GM12878 (cell line): ENCODE data around the gene MBTPS2. TPM values are rescaled to one million over a fixed set of nuclear protein-coding genes. Genes with fewer than 3 reads are reported as not detected.

Experiments used
- ATAC-seq: fragments of 200-7000 bp; cut with Tn5 transposase; 3 replicates; pipeline ENCODE4 v1.9.1; 2020; ENCODE audit warnings: mild to moderate bottlenecking, moderate library complexity
- BruUV-seq: library from RNA; stranded (reverse); fragments of 400-500 nt; replicated peaks from 2 replicates; lab custom pipeline; 2021; lab: Mats Ljungman, UMichigan
- CTCF ChIA-PET: fragments of 300-600 bp; sonication (Branson Sonifier 250); formaldehyde crosslinking; extraction: SDS; loops from one replicate; lab custom pipeline; 2021; ENCODE audit warnings: inconsistent platforms; lab: Yijun Ruan, JAX
- POLR2A ChIA-PET: fragments of 350-600 bp; formaldehyde crosslinking; extraction: SDS; loops from one replicate; lab custom pipeline; 2021; ENCODE audit warnings: inconsistent platforms; lab: Charles Lee
- RAD21 ChIA-PET: fragments of 300-600 bp; sonication (Branson Sonifier 250); formaldehyde crosslinking; loops from one replicate; lab custom pipeline; 2023; ENCODE audit warnings: antibody characterized with exemption; ENCODE audit not compliant: unreplicated experiment; lab: Charles Lee
- SMC1A ChIA-PET: fragments of 300-600 bp; sonication (Branson Sonifier 250); formaldehyde crosslinking; loops from one replicate; lab custom pipeline; 2023; ENCODE audit not compliant: unreplicated experiment, uncharacterized antibody; lab: Charles Lee
- DNase-seq: peaks from one replicate; pipeline ENCODE4 v3.0.0-alpha.2; 2011; ENCODE audit warnings: low read depth, low spot score
- FAIRE-seq: peaks from 3 replicates; lab custom pipeline; 2011; peaks lifted over from hg19 to GRCh38; lab: Jason Lieb, UNC
- H2AFZ ChIP-seq: 2 replicates; pipeline ENCODE4 v1.6.0; 2011; ENCODE audit warnings: low read depth, low read length, control low read depth; ENCODE audit not compliant: control insufficient read depth
- H3K27ac ChIP-seq: 2 replicates; pipeline ENCODE4 v1.5.1; 2011; ENCODE audit warnings: control low read depth; ENCODE audit not compliant: control insufficient read depth, insufficient read depth
- H3K27me3 ChIP-seq, 2 experiments: replicated peaks in 1 of 2; 2 replicates each; pipeline versions ENCODE4 v1.6.0 to v1.6.1; 2011; ENCODE audit warnings: low read length in 1 of 2; ENCODE audit not compliant: control insufficient read depth in 2 of 2, insufficient read depth in 2 of 2
- H3K36me3 ChIP-seq, 2 experiments: 2 replicates each; pipeline ENCODE4 v1.5.1; 2011; ENCODE audit warnings: low read length in 1 of 2; ENCODE audit not compliant: control insufficient read depth in 2 of 2, insufficient read depth in 2 of 2
- H3K4me1 ChIP-seq: 2 replicates; pipeline ENCODE4 v1.6.1; 2011; ENCODE audit warnings: mild to moderate bottlenecking, low read length, moderate library complexity, mixed read lengths; ENCODE audit not compliant: control insufficient read depth, insufficient read depth
- H3K4me2 ChIP-seq: 2 replicates; pipeline ENCODE4 v1.6.0; 2011; ENCODE audit warnings: control low read depth; ENCODE audit not compliant: control insufficient read depth, insufficient read depth
- H3K4me3 ChIP-seq: fragments of 200-600 bp; sonication (generic); 2 replicates; pipeline ENCODE4 v1.5.1; 2016
- H3K79me2 ChIP-seq: 2 replicates; pipeline ENCODE4 v1.6.0; 2011; ENCODE audit warnings: low read length; ENCODE audit not compliant: control insufficient read depth, insufficient read depth
- H3K9ac ChIP-seq: 2 replicates; pipeline ENCODE4 v1.8.0; 2011; ENCODE audit warnings: low read length, control low read depth, mixed read lengths; ENCODE audit not compliant: control insufficient read depth, insufficient read depth
- H3K9me3 ChIP-seq: replicated peaks from 3 replicates; pipeline ENCODE4 v1.5.1; 2011; ENCODE audit warnings: mild to moderate bottlenecking, low read length; ENCODE audit not compliant: control insufficient read depth, insufficient read depth
- H4K20me1 ChIP-seq: 2 replicates; pipeline ENCODE4 v1.6.0; 2011; ENCODE audit not compliant: control insufficient read depth, insufficient read depth
- CHD4 ChIP-seq: fragments of 200-600 bp; sonication (generic); IDR thresholded peaks from 2 replicates; pipeline ENCODE4 v1.6.1; 2016; ENCODE audit warnings: mild to moderate bottlenecking
- CREB1 ChIP-seq: IDR thresholded peaks from 2 replicates; pipeline ENCODE4 v1.6.1; 2012; ENCODE audit warnings: low read depth, mild to moderate bottlenecking, inconsistent platforms
- CREM ChIP-seq: IDR thresholded peaks from 2 replicates; pipeline ENCODE4 v1.6.1; 2014; ENCODE audit warnings: antibody characterized with exemption, low read depth
- FOXK2 ChIP-seq: fragments of 450-650 bp; IDR thresholded peaks from 2 replicates; pipeline ENCODE4 v1.6.1; 2017; ENCODE audit warnings: mild to moderate bottlenecking, moderate library complexity
- IRF5 ChIP-seq: fragments of 450-650 bp; IDR thresholded peaks from 2 replicates; pipeline ENCODE4 v1.6.1; 2017; ENCODE audit warnings: borderline replicate concordance
- MAX ChIP-seq: IDR thresholded peaks from 2 replicates; pipeline ENCODE4 v1.6.1; 2012; ENCODE audit warnings: low read depth, low read length, improper control_type of control experiment
- NFYB ChIP-seq: IDR thresholded peaks from 2 replicates; pipeline ENCODE4 v1.6.1; 2011; ENCODE audit warnings: low read depth, mild to moderate bottlenecking, low read length, improper control_type of control experiment, moderate library complexity; ENCODE audit not compliant: insufficient read depth
- NR2F1 ChIP-seq: fragments of 450-650 bp; conservative IDR thresholded peaks from 2 replicates; pipeline ENCODE4 v1.6.1; 2017; ENCODE audit warnings: mild to moderate bottlenecking
- POLR2AphosphoS5 ChIP-seq: IDR thresholded peaks from 2 replicates; pipeline ENCODE4 v1.6.1; 2011; ENCODE audit warnings: mild to moderate bottlenecking, low read length, inconsistent platforms
- SREBF1 ChIP-seq: IDR thresholded peaks from 2 replicates; pipeline ENCODE4 v1.6.1; 2012; ENCODE audit warnings: mild to moderate bottlenecking, low read length
- SREBF2 ChIP-seq: IDR thresholded peaks from 2 replicates; pipeline ENCODE4 v1.6.1; 2012; ENCODE audit warnings: mild to moderate bottlenecking, low read length
- ZNF622 ChIP-seq: fragments of 450-650 bp; IDR thresholded peaks from 2 replicates; pipeline ENCODE4 v1.6.1; 2017; ENCODE audit warnings: mild to moderate bottlenecking, inconsistent platforms
- WGBS: methylation state at CpG from one replicate; pipeline ENCODE4 v1.1.6; 2016; ENCODE audit warnings: low lambda C conversion rate; ENCODE audit not compliant: insufficient replicate concordance, insufficient coverage; ENCODE audit errors: missing lambda C conversion rate; 5-methylcytosine and 5-hydroxymethylcytosine counted together
- in situ Hi-C: fragments of 300-500 bp; cut with MboI; formaldehyde crosslinking; loops from 9 replicates; pipeline ENCODE4 v1.14.3; 2018; ENCODE audit warnings: mixed read lengths
- intact Hi-C: fragments of 100-400 bp; cut with micrococcal nuclease; formaldehyde crosslinking; loops from one replicate; pipeline ENCODE4 v1.14.2; 2022; ENCODE audit not compliant: unreplicated experiment
- polyA plus RNA-seq, 11 experiments: library from polyadenylated mRNA; depleted of rRNA in 4 of 11; unstranded in 6 of 11; stranded (reverse) in 5 of 11; fragments of >200 nt; fragmentation: Nextera tagmentation in 4 of 11; fragmentation: Illumina TruSeq in 1 of 11; extraction: Ambion mirVana in 4 of 11; extraction: Trizol in 1 of 11; gene quantifications; 1 replicate in 1 of 11; 2 replicates in 10 of 11; pipeline versions ENCODE4 v1.2.1 to v1.2.3, GENCODE V29; 2011 to 2016; ENCODE audit warnings: inconsistent platforms in 2 of 11, missing spikeins in 2 of 11, low read depth in 1 of 11
- total RNA-seq, 4 experiments: library from RNA; depleted of rRNA in 3 of 4; stranded (reverse); fragments of >200 nt in 3 of 4; fragmentation: Illumina TruSeq in 1 of 4; extraction: Trizol in 1 of 4; gene quantifications; 2 replicates each; pipeline versions ENCODE4 v1.2.1 to v1.2.3, GENCODE V29; 2013 to 2021
- TF ChIP-seq, protein P1 (sequence below): IDR thresholded peaks from 2 replicates; pipeline ENCODE4 v1.6.1; 2012; ENCODE audit warnings: mild to moderate bottlenecking, low read depth, low read length
- TF ChIP-seq, protein P2 (sequence below): IDR thresholded peaks from 2 replicates; pipeline ENCODE4 v1.6.1; 2011; ENCODE audit warnings: mild to moderate bottlenecking, low read depth, low read length, moderate library complexity; ENCODE audit not compliant: insufficient replicate concordance

MBTPS2 gene
- total and polyA plus RNA-seq, 10 of the 15 experiments (the other 5 are each of a cell fraction or from before 2014, with no cell fraction given) = 2.6 to 11.0 (median 8.0) TPM

DNA sequence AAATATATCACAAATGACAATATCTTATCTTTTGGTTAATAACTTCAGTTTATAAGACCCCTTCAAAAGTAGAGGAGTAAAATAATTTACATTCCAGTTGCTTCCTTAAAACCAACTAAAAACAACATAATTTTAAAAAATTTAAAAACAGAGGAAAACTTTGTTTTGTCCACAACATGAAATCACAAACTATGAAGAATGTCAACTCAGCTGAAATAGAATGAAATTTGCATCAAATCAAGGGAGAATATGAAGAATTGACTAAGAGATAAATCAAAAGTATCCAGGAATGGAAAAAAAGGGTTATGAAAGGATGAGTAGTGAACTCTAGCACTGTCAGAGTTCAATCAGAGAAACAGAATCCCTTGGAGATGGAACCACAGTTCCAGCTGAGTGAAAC is 14.2 kb downstream of the MBTPS2 start (continued):
- TF ChIP-seq ZNF622 = no peak
- TF ChIP-seq SREBF1 = no peak
- TF ChIP-seq, protein P1, sequence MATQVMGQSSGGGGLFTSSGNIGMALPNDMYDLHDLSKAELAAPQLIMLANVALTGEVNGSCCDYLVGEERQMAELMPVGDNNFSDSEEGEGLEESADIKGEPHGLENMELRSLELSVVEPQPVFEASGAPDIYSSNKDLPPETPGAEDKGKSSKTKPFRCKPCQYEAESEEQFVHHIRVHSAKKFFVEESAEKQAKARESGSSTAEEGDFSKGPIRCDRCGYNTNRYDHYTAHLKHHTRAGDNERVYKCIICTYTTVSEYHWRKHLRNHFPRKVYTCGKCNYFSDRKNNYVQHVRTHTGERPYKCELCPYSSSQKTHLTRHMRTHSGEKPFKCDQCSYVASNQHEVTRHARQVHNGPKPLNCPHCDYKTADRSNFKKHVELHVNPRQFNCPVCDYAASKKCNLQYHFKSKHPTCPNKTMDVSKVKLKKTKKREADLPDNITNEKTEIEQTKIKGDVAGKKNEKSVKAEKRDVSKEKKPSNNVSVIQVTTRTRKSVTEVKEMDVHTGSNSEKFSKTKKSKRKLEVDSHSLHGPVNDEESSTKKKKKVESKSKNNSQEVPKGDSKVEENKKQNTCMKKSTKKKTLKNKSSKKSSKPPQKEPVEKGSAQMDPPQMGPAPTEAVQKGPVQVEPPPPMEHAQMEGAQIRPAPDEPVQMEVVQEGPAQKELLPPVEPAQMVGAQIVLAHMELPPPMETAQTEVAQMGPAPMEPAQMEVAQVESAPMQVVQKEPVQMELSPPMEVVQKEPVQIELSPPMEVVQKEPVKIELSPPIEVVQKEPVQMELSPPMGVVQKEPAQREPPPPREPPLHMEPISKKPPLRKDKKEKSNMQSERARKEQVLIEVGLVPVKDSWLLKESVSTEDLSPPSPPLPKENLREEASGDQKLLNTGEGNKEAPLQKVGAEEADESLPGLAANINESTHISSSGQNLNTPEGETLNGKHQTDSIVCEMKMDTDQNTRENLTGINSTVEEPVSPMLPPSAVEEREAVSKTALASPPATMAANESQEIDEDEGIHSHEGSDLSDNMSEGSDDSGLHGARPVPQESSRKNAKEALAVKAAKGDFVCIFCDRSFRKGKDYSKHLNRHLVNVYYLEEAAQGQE = no peak
- no peak for TF ChIP-seq CHD4
- TF ChIP-seq CREM = no peak
- TF ChIP-seq, all 136 proteins: peak for 0

- in situ Hi-C loops = no loop called here
- Histone ChIP-seq H3K79me2 (no peaks in the 10 kb centered on the region), H3K36me3 (peaks cover 0 to 3% of the 10 kb centered on the region in 2 experiments; a peak in 2 of 4 replicates)
- BruUV-seq = no TSS peak
- ChIA-PET POLR2A (no interaction called here), SMC1A (no interaction called here)
- intact Hi-C loops = no loop called here
- DNase-seq (no peak), ATAC-seq (no peak)
- TF ChIP-seq POLR2AphosphoS5 (no peak), IRF5 (no peak), NR2F1 (no peak), CREB1 (no peak), SREBF2 (no peak), FOXK2 (no peak), NFYB (no peak), MAX (no peak)
- TF ChIP-seq, protein P2, sequence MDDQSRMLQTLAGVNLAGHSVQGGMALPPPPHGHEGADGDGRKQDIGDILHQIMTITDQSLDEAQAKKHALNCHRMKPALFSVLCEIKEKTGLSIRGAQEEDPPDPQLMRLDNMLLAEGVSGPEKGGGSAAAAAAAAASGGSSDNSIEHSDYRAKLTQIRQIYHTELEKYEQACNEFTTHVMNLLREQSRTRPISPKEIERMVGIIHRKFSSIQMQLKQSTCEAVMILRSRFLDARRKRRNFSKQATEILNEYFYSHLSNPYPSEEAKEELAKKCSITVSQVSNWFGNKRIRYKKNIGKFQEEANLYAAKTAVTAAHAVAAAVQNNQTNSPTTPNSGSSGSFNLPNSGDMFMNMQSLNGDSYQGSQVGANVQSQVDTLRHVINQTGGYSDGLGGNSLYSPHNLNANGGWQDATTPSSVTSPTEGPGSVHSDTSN = no peak
- TF ChIP-seq, all 136 proteins: peak for 0
- Histone ChIP-seq H3K27ac (no peak within 1 kb of the TSS), H3K4me1 (no peaks in the 10 kb centered on the region), H4K20me1 (no peaks in the 10 kb centered on the region), H2AFZ (no peak within 1 kb of the TSS), H3K27me3 (no peaks in the 10 kb centered on the region), H3K4me3 (no peak within 1 kb of the TSS), H3K4me2 (no peak within 1 kb of the TSS), H3K9me3 (no peaks in the 10 kb centered on the region; the same call in 2 of the 3 replicates), H3K9ac (no peak within 1 kb of the TSS)
- 86% methylated on average over 21 of the region's 29 CpGs for WGBS
- RAD21 ChIA-PET = no interaction called here
- FAIRE-seq = no peak
- CTCF ChIA-PET = no interaction called here
Observed at GRCh38 chrX:21855937-21856415, 16.6 kb downstream of the MBTPS2 start, which contains the start of gene YY2. Gene YY2, plus strand, starts transcription at chrX:21855987. Its CDS starts 498 bp downstream, at chrX:21856485.
